Measurements from ENCODE around the gene CDH13. TPM values are rescaled to one million over a fixed set of nuclear protein-coding genes. Genes with fewer than 3 reads are reported as not detected.

Gene CDH13
- total RNA-seq, 1 experiment from 2014 or later = 2.1 TPM

GRCh38 chr16:83301971-83302370, 675.2 kb downstream of the CDH13 start:
- intact Hi-C loops (cut with micrococcal nuclease; ENCODE audit: unreplicated experiment) = no loop called here
- Histone ChIP-seq H3K4me3 (ENCODE audit: low read depth, low read length, poor library complexity, severe bottlenecking) (no peak overlapping the region), H3K27ac (ENCODE audit: low read depth, low read length, poor library complexity, severe bottlenecking) (no peak overlapping the region), H3K36me3 (ENCODE audit: insufficient read depth, low read length, poor library complexity, severe bottlenecking) (no peaks in the 10 kb centered on the region), H3K4me1 (ENCODE audit: insufficient read depth, low read length, poor library complexity, severe bottlenecking) (no peaks in the 10 kb centered on the region), H3K27me3 (replicated peaks; ENCODE audit: insufficient read depth, low read depth, low read length, poor library complexity) (peaks cover 27% of the 10 kb centered on the region), H3K9me3 (ENCODE audit: low read depth, low read length, poor library complexity, severe bottlenecking) (no peaks in the 10 kb centered on the region)
- TF ChIP-seq CTCF (conservative IDR thresholded peaks at IDR 0.05; ENCODE audit: low read depth, low read length) (no peak), EZH2 (IDR thresholded peaks at IDR 0.05; ENCODE audit: borderline replicate concordance, low read depth, low read length, poor library complexity, severe bottlenecking) (no peak)
- BruUV-seq (replicated peaks) = no TSS peak
- ChIA-PET CTCF (no interaction called here), POLR2A (ENCODE audit: low non-redundant PET) (no interaction called here)
- DNase-seq (ENCODE audit: low spot score) = no peak

GRCh38 chr16:83302853-83303252, 676.1 kb downstream of the CDH13 start:
- Histone ChIP-seq H3K36me3 (ENCODE audit: insufficient read depth, low read length, poor library complexity, severe bottlenecking) (no peaks in the 10 kb centered on the region), H3K27ac (ENCODE audit: low read depth, low read length, poor library complexity, severe bottlenecking) (no peak overlapping the region), H3K4me3 (ENCODE audit: low read depth, low read length, poor library complexity, severe bottlenecking) (no peak overlapping the region), H3K9me3 (ENCODE audit: low read depth, low read length, poor library complexity, severe bottlenecking) (no peaks in the 10 kb centered on the region), H3K27me3 (replicated peaks; ENCODE audit: insufficient read depth, low read depth, low read length, poor library complexity) (peaks cover 36% of the 10 kb centered on the region), H3K4me1 (ENCODE audit: insufficient read depth, low read length, poor library complexity, severe bottlenecking) (no peaks in the 10 kb centered on the region)
- intact Hi-C loops (cut with micrococcal nuclease; ENCODE audit: unreplicated experiment) = no loop called here
- CTCF ChIA-PET = interaction anchor here (0.6 kb wide), 1 partner anchor 103 kb away, joined by 3 read pairs; no protein-coding TSS in a partner anchor
- no peak for DNase-seq (ENCODE audit: low spot score)
- no TSS peak for BruUV-seq (replicated peaks)
- POLR2A ChIA-PET (ENCODE audit: low non-redundant PET) = no interaction called here
- no peak for TF ChIP-seq CTCF (conservative IDR thresholded peaks at IDR 0.05; ENCODE audit: low read depth, low read length)
- no peak for TF ChIP-seq EZH2 (IDR thresholded peaks at IDR 0.05; ENCODE audit: borderline replicate concordance, low read depth, low read length, poor library complexity, severe bottlenecking)

GRCh38 chr16:83305092-83305491, 678.3 kb downstream of the CDH13 start:
- peak; percentile 1 for DNase-seq (ENCODE audit: low spot score)
- CTCF ChIA-PET = no interaction called here
- Histone ChIP-seq H3K36me3 (ENCODE audit: insufficient read depth, low read length, poor library complexity, severe bottlenecking) (no peaks in the 10 kb centered on the region), H3K4me3 (ENCODE audit: low read depth, low read length, poor library complexity, severe bottlenecking) (no peak overlapping the region), H3K27me3 (replicated peaks; ENCODE audit: insufficient read depth, low read depth, low read length, poor library complexity) (peaks cover 54% of the 10 kb centered on the region), H3K9me3 (ENCODE audit: low read depth, low read length, poor library complexity, severe bottlenecking) (no peaks in the 10 kb centered on the region), H3K4me1 (ENCODE audit: insufficient read depth, low read length, poor library complexity, severe bottlenecking) (no peaks in the 10 kb centered on the region), H3K27ac (ENCODE audit: low read depth, low read length, poor library complexity, severe bottlenecking) (no peak overlapping the region)
- intact Hi-C loops (cut with micrococcal nuclease; ENCODE audit: unreplicated experiment) = no loop called here
- BruUV-seq (replicated peaks) = no TSS peak
- POLR2A ChIA-PET (ENCODE audit: low non-redundant PET) = no interaction called here
- TF ChIP-seq EZH2 (IDR thresholded peaks at IDR 0.05; ENCODE audit: borderline replicate concordance, low read depth, low read length, poor library complexity, severe bottlenecking) = no peak
- no peak for TF ChIP-seq CTCF (conservative IDR thresholded peaks at IDR 0.05; ENCODE audit: low read depth, low read length)

Data from A673 (cell line).